Measurements from ENCODE around the gene SEPHS2.
"Not testable (repeated sequence)": the region's sequence is repeated elsewhere in the genome, so short reads cannot be mapped to it uniquely, and the experiment has no call there.

SEPHS2 gene

GRCh38 chr16:30464078-30464477, 18.4 kb upstream of the SEPHS2 start:
- DNase-seq: no peak

DNA sequence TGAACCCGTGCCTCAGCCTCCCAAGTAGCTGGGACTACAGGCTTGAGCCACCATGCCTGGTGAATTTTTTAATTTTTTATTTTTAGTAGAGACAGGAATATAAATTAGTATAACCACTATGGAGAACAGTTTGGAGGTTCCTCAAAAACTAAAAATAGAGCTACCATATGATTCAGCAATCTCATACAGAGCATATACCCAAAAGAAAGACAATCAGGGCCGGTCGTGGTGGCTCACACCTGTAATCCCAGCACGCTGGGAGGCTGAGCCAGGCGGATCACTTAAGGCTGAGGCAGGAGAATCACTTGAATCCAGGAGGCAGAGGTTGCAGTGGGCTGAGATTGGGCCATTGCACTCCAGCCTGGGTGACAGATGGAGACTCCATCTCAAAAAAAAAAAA, 15.8 kb upstream of the SEPHS2 start:
- not testable (repeated sequence) for DNase-seq

- DNase-seq: no peak
Measured at GRCh38 chr16:30459456-30459855, 13.8 kb upstream of the SEPHS2 start.

DNA sequence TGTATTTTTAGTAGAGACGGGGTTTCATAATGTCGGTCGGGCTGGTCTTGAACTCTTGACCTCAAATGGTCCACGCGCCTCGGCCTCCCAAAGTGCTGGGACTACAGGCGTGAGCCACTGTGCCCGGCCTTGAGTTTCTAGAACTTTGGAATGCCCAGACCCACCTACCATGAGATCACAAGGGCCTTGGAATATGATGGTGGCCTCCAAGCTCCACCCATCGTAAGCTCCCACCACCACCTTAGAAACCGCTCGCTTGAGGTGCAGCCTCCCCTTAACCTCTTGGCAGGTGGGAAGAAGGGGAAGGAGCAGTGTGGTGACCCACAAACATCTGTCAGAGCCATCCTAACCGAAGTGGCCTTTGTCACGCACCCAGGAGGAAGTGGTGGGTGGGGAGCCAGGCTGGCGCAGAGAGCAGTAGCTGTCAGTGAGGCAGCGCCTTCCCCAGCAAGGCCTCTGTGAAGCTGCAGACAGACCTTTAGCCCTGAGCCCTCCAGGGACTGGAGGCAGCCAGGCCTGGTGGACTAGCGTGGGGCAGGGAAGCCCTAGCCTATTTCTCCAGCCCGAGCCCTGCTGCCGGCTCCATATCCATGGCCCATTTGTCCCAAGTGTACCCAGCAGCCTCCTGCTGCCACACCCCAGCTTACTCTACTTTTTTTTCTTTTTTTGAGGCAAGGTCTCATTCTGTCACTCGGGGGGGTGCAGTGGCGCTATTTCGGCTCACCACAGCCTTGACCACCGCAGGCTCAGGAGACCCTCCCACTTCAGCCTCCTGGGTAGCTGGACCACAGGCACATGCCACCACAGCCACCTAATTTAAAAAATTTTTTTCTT, 13.1 kb upstream of the SEPHS2 start:
- DNase-seq: peak in 2 of 51 donors; percentile 1 to 8

DNA sequence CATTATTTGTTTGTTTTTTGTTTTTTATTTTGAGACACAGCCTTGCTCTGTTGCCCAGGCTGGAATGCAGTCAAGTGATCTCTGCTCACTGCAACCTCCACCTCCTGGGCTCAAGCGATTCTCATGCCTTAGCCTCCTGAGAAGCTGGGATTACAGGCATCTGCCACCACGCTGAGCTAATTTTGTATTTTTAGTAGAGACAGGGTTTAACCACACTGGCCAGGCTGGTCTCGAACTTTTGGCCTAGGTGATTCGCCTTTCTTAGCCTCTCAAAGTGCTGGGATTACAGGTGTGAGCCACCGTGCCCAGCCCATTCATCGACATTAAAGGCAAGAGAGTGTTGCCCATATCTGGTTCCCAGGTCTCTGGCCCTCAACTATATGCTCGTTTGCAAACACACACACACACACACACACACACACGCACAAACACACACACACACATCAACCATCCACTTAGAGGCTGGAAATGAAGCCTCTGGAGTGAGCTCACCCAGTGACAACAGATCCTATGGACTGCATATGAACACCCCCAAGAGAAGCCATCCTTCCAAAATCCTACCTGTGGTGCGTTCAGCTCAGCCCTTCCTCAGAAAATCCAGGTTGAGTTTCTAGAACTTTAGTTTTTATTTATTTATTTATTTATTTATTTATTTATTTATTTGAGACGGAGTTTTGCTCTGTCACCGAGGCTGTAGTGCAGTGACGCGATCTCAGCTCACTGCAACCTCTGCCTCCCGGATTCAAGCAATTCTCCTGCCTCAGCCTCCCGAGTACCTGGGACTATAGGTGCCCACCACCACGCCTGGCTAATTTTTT, 12.3 kb upstream of the SEPHS2 start:
- no peak for DNase-seq

DNA sequence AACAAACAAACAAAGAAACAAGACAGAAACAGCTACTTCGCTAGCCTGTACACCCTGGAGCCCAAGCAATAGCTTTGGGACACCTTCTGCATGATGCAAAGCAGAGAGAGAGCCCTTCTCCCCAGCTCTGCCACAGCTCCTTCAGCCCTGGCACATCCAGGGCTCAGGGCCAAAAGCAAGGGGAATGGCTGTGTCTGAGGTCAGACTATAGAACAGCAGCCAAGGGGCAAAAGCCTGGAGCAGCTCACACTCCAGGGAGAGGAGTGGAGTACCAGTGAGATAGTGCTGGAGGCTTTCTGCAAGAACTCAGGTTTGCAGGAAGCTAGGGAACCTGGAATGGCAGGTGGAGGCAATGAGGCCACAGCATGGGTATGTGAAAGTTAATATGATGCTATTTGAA, 11.6 kb upstream of the SEPHS2 start:
- no peak for DNase-seq

GRCh38 chr16:30456302-30456701, 10.6 kb upstream of the SEPHS2 start:
- DNase-seq: no peak

DNA sequence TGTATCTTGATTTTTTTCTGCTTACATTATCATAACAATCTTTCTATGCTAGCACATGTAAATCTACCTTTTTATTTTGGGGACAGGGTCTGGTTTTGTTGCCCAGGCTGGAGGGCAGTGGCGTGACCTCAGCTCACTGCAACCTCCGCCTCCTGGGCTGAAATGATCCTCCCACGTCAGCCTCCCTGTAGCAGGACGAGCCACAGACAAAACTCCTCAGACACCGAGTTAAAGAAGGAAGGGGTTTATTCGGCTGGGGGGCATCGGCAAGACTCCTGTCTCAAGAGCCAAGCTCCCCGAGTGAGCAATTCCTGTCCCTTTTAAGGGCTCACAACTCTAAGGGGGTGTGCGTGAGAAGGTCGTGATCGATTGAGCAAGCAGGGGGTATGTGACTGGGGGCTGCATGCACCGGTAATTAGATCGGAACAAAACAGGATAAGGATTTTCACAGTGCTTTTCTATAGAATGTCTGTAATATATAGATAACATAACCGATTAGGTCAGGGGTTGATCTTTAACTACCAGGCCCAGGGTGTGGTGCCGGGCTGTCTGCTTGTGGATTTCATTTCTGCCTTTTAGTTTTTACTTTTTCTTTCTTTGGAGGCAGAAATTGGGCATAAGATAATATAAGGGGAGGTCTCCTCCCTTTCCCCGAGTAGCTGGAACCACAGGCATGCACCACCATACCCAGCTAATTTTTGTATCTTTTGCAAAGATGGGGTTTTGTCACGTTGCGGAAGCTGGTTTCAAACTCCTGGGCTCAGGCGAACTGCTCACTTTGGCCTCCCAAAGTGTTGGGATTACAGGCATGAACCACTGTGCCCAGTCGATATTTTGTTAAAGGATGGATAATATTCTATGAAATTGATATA, 7.3 kb upstream of the SEPHS2 start:
- DNase-seq: not testable (repeated sequence)

GRCh38 chr16:30449116-30449435, 3.4 kb upstream of the SEPHS2 start:
- DNase-seq: no peak

GRCh38 chr16:30447512-30448226, 2.0 kb upstream of the SEPHS2 start:
- no peak for DNase-seq

DNA sequence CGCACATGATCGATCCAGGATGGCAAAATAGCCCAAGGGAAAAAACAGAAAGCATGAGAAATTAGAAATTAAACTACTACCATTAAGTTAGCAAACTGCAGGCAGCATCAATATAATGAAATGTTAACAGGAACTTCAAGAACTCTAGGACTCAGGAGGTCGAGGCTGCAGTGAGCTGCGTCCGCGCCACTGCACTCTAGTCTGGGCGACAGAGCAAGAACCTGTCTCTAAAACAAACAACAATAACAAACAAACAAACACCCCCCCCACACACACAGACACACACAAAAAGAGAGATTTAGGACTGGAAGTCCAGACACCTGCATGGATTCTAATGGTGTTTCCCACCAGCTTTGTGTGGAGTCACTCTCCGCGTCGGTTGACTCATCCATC, 525 bp upstream of the SEPHS2 start:
- no peak for DNase-seq

- DNase-seq: no peak
Measured at GRCh38 chr16:30445149-30445407, 596 bp downstream of the SEPHS2 start.

DNA sequence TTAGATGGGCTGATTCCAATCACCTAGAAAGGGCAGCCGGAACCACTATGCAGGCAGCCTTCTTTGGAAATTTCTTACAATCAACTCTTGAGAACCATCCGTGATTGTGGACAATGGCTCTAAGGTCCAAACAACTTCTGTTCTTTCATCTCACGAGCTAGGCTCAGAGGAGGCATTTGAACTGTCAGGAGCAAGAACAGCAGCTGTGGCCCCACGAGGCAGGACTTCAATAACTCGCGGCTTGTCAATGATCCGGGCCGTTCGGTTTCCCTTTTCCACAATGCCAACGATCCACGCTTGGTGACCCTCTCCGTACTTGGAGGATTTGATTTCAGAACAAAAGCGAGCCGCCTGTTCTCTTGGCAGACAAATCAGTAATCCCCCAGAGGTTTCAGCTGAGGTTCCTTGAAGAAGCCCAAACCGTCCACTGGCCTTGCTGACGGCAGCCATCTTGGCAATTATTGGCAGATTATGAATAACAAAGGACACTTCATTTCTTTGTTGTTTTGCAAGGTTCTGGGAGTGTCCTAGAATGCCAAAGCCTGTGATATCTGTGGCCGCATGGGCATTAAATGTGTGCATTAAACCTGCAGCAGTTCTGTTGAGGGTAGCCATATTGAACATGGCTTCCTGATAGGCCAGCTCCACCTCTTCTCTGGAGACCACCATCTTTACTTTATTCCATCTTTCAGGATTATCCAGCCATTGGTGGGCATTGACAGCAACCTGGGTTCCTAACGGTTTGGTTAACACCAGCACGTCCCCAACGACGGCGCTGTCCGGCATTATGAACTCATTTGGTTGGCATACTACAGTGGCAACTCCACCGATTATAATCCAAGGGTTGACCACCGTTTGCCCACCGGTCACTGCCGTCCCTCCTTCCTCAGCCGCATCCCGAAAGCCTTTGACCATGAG, 1.2 kb downstream of the SEPHS2 start:
- DNase-seq: no peak

- DNase-seq: no peak
Measured at GRCh38 chr16:30443631-30444030, 2.0 kb downstream of the SEPHS2 start.

GRCh38 chr16:30439720-30440348, 5.8 kb downstream of the SEPHS2 start:
- no peak for DNase-seq

GRCh38 chr16:30438835-30439234, 6.8 kb downstream of the SEPHS2 start:
- no peak for DNase-seq

GRCh38 chr16:30437511-30438046, 8.1 kb downstream of the SEPHS2 start:
- no peak for DNase-seq

DNA sequence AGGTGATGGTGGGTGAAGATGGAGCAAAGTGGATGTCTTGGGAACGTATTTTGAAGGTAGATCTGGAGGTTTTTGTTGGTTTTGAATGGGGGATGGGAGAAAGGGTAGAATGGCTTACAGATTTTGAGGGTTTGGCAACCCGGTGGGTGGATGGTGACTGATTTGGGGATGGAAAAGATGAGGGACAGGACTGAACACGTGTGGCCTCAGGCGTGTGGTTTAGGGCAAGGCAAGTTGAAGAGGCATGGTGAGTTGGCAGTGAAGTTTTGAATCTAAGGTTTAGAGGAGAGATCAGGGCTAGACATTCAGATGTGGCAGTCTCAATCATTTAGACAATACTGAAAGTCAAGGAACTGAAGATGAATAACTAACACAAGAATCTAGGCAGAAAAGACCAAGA, 10.8 kb downstream of the SEPHS2 start:
- no peak for DNase-seq

GRCh38 chr16:30430428-30430970, 15.2 kb downstream of the SEPHS2 start:
- peak in 12 of 51 donors; percentile 24 to 43 (median 39) for DNase-seq

Measured in hypothalamus (tissue), 51 donors.